Measurements from ENCODE around the gene ZSCAN12. TPM values are rescaled to one million over a fixed set of nuclear protein-coding genes. Genes with fewer than 3 reads are reported as not detected.
A peak's percentile ranks its signal among the peaks of the same experiment; 100 is the strongest.

Gene ZSCAN12
- total RNA-seq, 1 donor from 2014 or later = 12.8 TPM

- peaks cover 3% of the 10 kb centered on the region for H3K9me3 Mint-ChIP-seq
- peaks cover 36% of the 10 kb centered on the region for H3K36me3 Mint-ChIP-seq (ENCODE audit: low read depth)
- POLR2A ChIA-PET = interaction anchor here (4.4 kb wide), 1 partner anchor 16 kb away, joined by 37 read pairs; no protein-coding TSS in a partner anchor
- ATAC-seq (ENCODE audit: low read depth) (no peak), DNase-seq (no peak)
- H3K27ac Mint-ChIP-seq = peak overlapping the region; percentile 95
- H3K4me3 Mint-ChIP-seq = peak overlapping the region; percentile 97
- CTCF ChIA-PET = interaction anchor here (3.3 kb wide), 1 partner anchor 17 kb away, joined by 11 read pairs; no protein-coding TSS in a partner anchor
- no peak for TF ChIP-seq CTCF (IDR thresholded peaks at IDR 0.05)
- peaks cover 41% of the 10 kb centered on the region for H3K4me1 Mint-ChIP-seq
- intact Hi-C loops (cut with micrococcal nuclease) = no loop called here
- peaks cover 36% of the 10 kb centered on the region for H3K27me3 Mint-ChIP-seq
These were observed 540 bp upstream of the ZSCAN12 start for GRCh38 chr6:28400122-28400451.

- Mint-ChIP-seq H3K4me3 (no peak overlapping the region), H3K27me3 (peaks cover under 1% of the 10 kb centered on the region), H3K9me3 (no peaks in the 10 kb centered on the region), H3K27ac (no peak overlapping the region), H3K36me3 (ENCODE audit: low read depth) (peaks cover 69% of the 10 kb centered on the region), H3K4me1 (peaks cover 46% of the 10 kb centered on the region)
- intact Hi-C loops (cut with micrococcal nuclease) = loop anchor here (2.0 to 5.0 kb wide), 2 partner anchors 59 to 193 kb away; partner anchors contain the start of gene ZSCAN31
- ChIA-PET POLR2A (interaction anchor here (0.7 to 4.4 kb wide), 4 partner anchors 12 to 1652 kb away, joined by 3 to 37 read pairs (median 6); no protein-coding TSS in a partner anchor), CTCF (interaction anchor here (1.3 kb wide), 1 partner anchor 13 kb away, joined by 3 read pairs; no protein-coding TSS in a partner anchor)
- no peak for TF ChIP-seq CTCF (IDR thresholded peaks at IDR 0.05)
- no peak for DNase-seq
- ATAC-seq (ENCODE audit: low read depth) = no peak
These were observed 3.6 kb downstream of the ZSCAN12 start for GRCh38 chr6:28395918-28396317.

GRCh38 chr6:28393912-28394662 lies 5.5 kb downstream of the ZSCAN12 start:
- DNase-seq (no peak), ATAC-seq (ENCODE audit: low read depth) (no peak)
- no peak overlapping the region for H3K4me3 Mint-ChIP-seq
- POLR2A ChIA-PET = no interaction called here
- H3K36me3 Mint-ChIP-seq (ENCODE audit: low read depth) = peaks cover 85% of the 10 kb centered on the region
- no peaks in the 10 kb centered on the region for H3K27me3 Mint-ChIP-seq
- intact Hi-C loops (cut with micrococcal nuclease) = loop anchor here (2.0 kb wide), 1 partner anchor 195 kb away; no protein-coding TSS in a partner anchor
- CTCF ChIA-PET = no interaction called here
- no peak overlapping the region for H3K27ac Mint-ChIP-seq
- H3K4me1 Mint-ChIP-seq = peaks cover 39% of the 10 kb centered on the region
- no peak for TF ChIP-seq CTCF (IDR thresholded peaks at IDR 0.05)
- no peaks in the 10 kb centered on the region for H3K9me3 Mint-ChIP-seq

- POLR2A ChIA-PET = no interaction called here
- H3K27me3 Mint-ChIP-seq = no peaks in the 10 kb centered on the region
- TF ChIP-seq CTCF (IDR thresholded peaks at IDR 0.05) = no peak
- peaks cover 11% of the 10 kb centered on the region for H3K4me1 Mint-ChIP-seq
- no peak for ATAC-seq (ENCODE audit: low read depth)
- no peaks in the 10 kb centered on the region for H3K9me3 Mint-ChIP-seq
- intact Hi-C loops (cut with micrococcal nuclease) = no loop called here
- H3K27ac Mint-ChIP-seq = no peak overlapping the region
- H3K4me3 Mint-ChIP-seq = no peak overlapping the region
- no peak for DNase-seq
- H3K36me3 Mint-ChIP-seq (ENCODE audit: low read depth) = peaks cover 84% of the 10 kb centered on the region
- CTCF ChIA-PET = no interaction called here
These were observed 8.9 kb downstream of the ZSCAN12 start for GRCh38 chr6:28390688-28391087.

GRCh38 chr6:28384143-28384533 lies 15.4 kb downstream of the ZSCAN12 start:
- CTCF ChIA-PET = interaction anchor here (1.2 to 2.5 kb wide), 3 partner anchors 15 to 34 kb away, joined by 7 to 19 read pairs (median 11); partner anchors contain the start of genes ZKSCAN3 and ZSCAN12
- no peak for TF ChIP-seq CTCF (IDR thresholded peaks at IDR 0.05)
- POLR2A ChIA-PET = interaction anchor here (0.9 to 2.6 kb wide), 9 partner anchors 12 to 491 kb away, joined by 3 to 37 read pairs (median 10); partner anchors contain the start of genes ZKSCAN3, ZKSCAN8, ZSCAN12 and ZSCAN26
- intact Hi-C loops (cut with micrococcal nuclease) = no loop called here
- H3K27ac Mint-ChIP-seq = no peak overlapping the region
- peaks cover 63% of the 10 kb centered on the region for H3K36me3 Mint-ChIP-seq (ENCODE audit: low read depth)
- DNase-seq (no peak), ATAC-seq (ENCODE audit: low read depth) (no peak)
- peaks cover 18% of the 10 kb centered on the region for H3K4me1 Mint-ChIP-seq
- H3K27me3 Mint-ChIP-seq = no peaks in the 10 kb centered on the region
- H3K4me3 Mint-ChIP-seq = no peak overlapping the region
- no peaks in the 10 kb centered on the region for H3K9me3 Mint-ChIP-seq
